HG03460 (cell line): Measurements from ENCODE around the gene RALGPS2.
"Not testable (repeated sequence)": the region's sequence is repeated elsewhere in the genome, so short reads cannot be mapped to it uniquely, and the experiment has no call there.

Source experiments
- ATAC-seq: cut with Tn5 transposase; IDR thresholded peaks from one replicate; pipeline ENCODE4 v1.9.1; 2021; ENCODE audit not compliant: unreplicated experiment

Gene RALGPS2

GRCh38 chr1:178723546-178723945 lies 1.5 kb upstream of the RALGPS2 start:
- ATAC-seq = no peak

GRCh38 chr1:178724376-178724727 lies 692 bp upstream of the RALGPS2 start:
- ATAC-seq = no peak

- peak; percentile 26 for ATAC-seq
These were observed 532 bp downstream of the RALGPS2 start for GRCh38 chr1:178725466-178726086.

GRCh38 chr1:178726087-178726517 lies 1.1 kb downstream of the RALGPS2 start:
- ATAC-seq = peak; percentile 74

- no peak for ATAC-seq
These were observed 1.5 kb downstream of the RALGPS2 start for GRCh38 chr1:178726545-178726944.

- no peak for ATAC-seq
These were observed 2.2 kb downstream of the RALGPS2 start for GRCh38 chr1:178727014-178727895.

- no peak for ATAC-seq
These were observed 8.9 kb downstream of the RALGPS2 start for GRCh38 chr1:178733972-178734371.

GRCh38 chr1:178738780-178739179 lies 13.7 kb downstream of the RALGPS2 start:
- no peak for ATAC-seq

- no peak for ATAC-seq
These were observed 14.4 kb downstream of the RALGPS2 start for GRCh38 chr1:178739285-178740045.

GRCh38 chr1:178740491-178740890 lies 15.4 kb downstream of the RALGPS2 start:
- ATAC-seq = no peak

- no peak for ATAC-seq
These were observed 15.9 kb downstream of the RALGPS2 start for GRCh38 chr1:178740924-178741323.

GRCh38 chr1:178743801-178744200 lies 18.8 kb downstream of the RALGPS2 start:
- no peak for ATAC-seq

- ATAC-seq = no peak
These were observed 20.2 kb downstream of the RALGPS2 start for GRCh38 chr1:178745260-178745659.

- no peak for ATAC-seq
These were observed 21.3 kb downstream of the RALGPS2 start for GRCh38 chr1:178746345-178746744.

- not testable (repeated sequence) for ATAC-seq
These were observed 22.3 kb downstream of the RALGPS2 start for GRCh38 chr1:178747361-178747760.

- no peak for ATAC-seq
These were observed 24.6 kb downstream of the RALGPS2 start for GRCh38 chr1:178749581-178750166.

GRCh38 chr1:178751046-178751445 lies 26.0 kb downstream of the RALGPS2 start:
- no peak for ATAC-seq

GRCh38 chr1:178752891-178753290 lies 27.8 kb downstream of the RALGPS2 start:
- no peak for ATAC-seq

GRCh38 chr1:178754655-178755256 lies 29.7 kb downstream of the RALGPS2 start:
- not testable (repeated sequence) for ATAC-seq

GRCh38 chr1:178768423-178768822 lies 43.4 kb downstream of the RALGPS2 start:
- no peak for ATAC-seq

GRCh38 chr1:178772952-178773351 lies 47.9 kb downstream of the RALGPS2 start:
- ATAC-seq = no peak
